Esophagus muscularis mucosa (tissue), 4 donors: Measurements from ENCODE around the gene CTNS. TPM values are rescaled to one million over a fixed set of nuclear protein-coding genes. Genes with fewer than 3 reads are reported as not detected.

Experiments
- DNase-seq: peaks from one replicate; pipeline ENCODE4 v3.0.0-alpha.2; 2017; ENCODE audit errors: extremely low spot score
- H3K27ac ChIP-seq, 4 donors: fragments of 200-600 bp; sonication (generic); replicated peaks in 1 of 4; 1 replicate in 3 of 4; 2 replicates in 1 of 4; pipeline ENCODE4 v1.5.1; 2016 to 2019; ENCODE audit warnings: mild to moderate bottlenecking in 1 of 4
- H3K27me3 ChIP-seq, 4 donors: fragments of 200-600 bp; sonication (generic); one replicate each; pipeline versions ENCODE4 v1.5.1 to v1.6.0; 2016 to 2019
- H3K36me3 ChIP-seq, 4 donors: fragments of 200-600 bp; sonication (generic); one replicate each; pipeline ENCODE4 v1.5.1; 2016 to 2019
- H3K4me1 ChIP-seq, 4 donors: fragments of 200-600 bp; sonication (generic); one replicate each; pipeline ENCODE4 v1.5.1; 2016 to 2019
- H3K4me3 ChIP-seq, 4 donors: fragments of 200-600 bp; sonication (generic); 1 replicate in 2 of 4; 2 replicates in 2 of 4; pipeline ENCODE4 v1.5.1; 2016 to 2019; ENCODE audit warnings: mild to moderate bottlenecking in 4 of 4, moderate library complexity in 1 of 4
- H3K9me3 ChIP-seq, 4 donors: fragments of 200-600 bp; sonication (generic); 1 replicate in 3 of 4; 2 replicates in 1 of 4; pipeline ENCODE4 v1.5.1; 2016 to 2019
- EP300 ChIP-seq: sonication (generic); formaldehyde crosslinking; IDR thresholded peaks from one replicate; pipeline ENCODE4 v1.6.1; 2017; ENCODE audit warnings: antibody characterized with exemption
- POLR2A ChIP-seq: fragments of 450-650 bp; IDR thresholded peaks from one replicate; pipeline ENCODE4 v1.6.1; 2017; ENCODE audit warnings: antibody characterized with exemption, moderate library complexity, mild to moderate bottlenecking, low read depth
- POLR2AphosphoS5 ChIP-seq, 2 donors: sonication (generic); formaldehyde crosslinking; IDR thresholded peaks; one replicate each; pipeline ENCODE4 v1.6.1; 2017; ENCODE audit warnings: antibody characterized with exemption in 2 of 2
- WGBS: methylation state at CpG from one replicate; pipeline ENCODE4 v1.1.5; 2018; 5-methylcytosine and 5-hydroxymethylcytosine counted together
- intact Hi-C: fragments of 100-400 bp; cut with DNase I; formaldehyde crosslinking; loops from one replicate; pipeline ENCODE4 v1.15.1; 2023
- total RNA-seq, 4 donors: library from RNA; depleted of rRNA; stranded (reverse); fragments of >200 nt; gene quantifications; one replicate each; pipeline versions ENCODE4 v1.1.0 to v1.2.1, GENCODE V29; 2016
- TF ChIP-seq, protein P1 (sequence below), 3 experiments: fragments of 200-600 bp in 2 of 3; fragments of 450-650 bp in 1 of 3; sonication (generic) in 2 of 3; IDR thresholded peaks; one replicate each; pipeline ENCODE4 v1.5.1; 2017 to 2019; ENCODE audit warnings: antibody characterized with exemption in 3 of 3, mild to moderate bottlenecking in 2 of 3, moderate library complexity in 1 of 3

Gene CTNS
- total RNA-seq, 4 donors from 2014 or later, result 10.4 to 20.3 (median 15.5) TPM

DNA sequence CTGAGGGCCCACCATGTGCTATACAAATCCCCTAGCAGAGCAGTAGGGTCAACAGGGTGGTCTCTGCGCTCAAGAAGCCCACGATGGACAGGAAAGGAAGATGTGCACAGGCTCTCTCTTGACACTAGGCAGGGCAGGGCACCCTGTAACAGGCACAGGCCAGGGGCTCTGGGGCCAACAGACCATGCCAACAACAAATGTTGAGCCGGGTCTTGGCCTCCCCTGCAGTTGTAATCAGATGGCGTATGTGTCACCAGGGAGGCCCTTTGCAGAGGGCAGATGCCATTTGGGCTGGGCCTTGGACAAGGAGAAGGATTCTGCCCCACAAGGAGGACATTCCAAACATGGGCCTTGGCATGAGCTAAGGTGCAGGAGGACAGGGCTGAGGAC lies 32.7 kb upstream of the CTNS start:
- intact Hi-C loops, result no loop called here
- Histone ChIP-seq H3K4me1 (no peaks in the 10 kb centered on the region), H3K9me3 (no peaks in the 10 kb centered on the region), H3K36me3 (peaks cover 12 to 49% (median 35%) of the 10 kb centered on the region in 4 donors), H3K4me3 (no peak overlapping the region), H3K27ac (no peak overlapping the region), H3K27me3 (no peaks in the 10 kb centered on the region)
- TF ChIP-seq POLR2A (no peak), EP300 (no peak), POLR2AphosphoS5 (IDR thresholded peaks at IDR 0.05) (no peak)
- TF ChIP-seq, protein P1, sequence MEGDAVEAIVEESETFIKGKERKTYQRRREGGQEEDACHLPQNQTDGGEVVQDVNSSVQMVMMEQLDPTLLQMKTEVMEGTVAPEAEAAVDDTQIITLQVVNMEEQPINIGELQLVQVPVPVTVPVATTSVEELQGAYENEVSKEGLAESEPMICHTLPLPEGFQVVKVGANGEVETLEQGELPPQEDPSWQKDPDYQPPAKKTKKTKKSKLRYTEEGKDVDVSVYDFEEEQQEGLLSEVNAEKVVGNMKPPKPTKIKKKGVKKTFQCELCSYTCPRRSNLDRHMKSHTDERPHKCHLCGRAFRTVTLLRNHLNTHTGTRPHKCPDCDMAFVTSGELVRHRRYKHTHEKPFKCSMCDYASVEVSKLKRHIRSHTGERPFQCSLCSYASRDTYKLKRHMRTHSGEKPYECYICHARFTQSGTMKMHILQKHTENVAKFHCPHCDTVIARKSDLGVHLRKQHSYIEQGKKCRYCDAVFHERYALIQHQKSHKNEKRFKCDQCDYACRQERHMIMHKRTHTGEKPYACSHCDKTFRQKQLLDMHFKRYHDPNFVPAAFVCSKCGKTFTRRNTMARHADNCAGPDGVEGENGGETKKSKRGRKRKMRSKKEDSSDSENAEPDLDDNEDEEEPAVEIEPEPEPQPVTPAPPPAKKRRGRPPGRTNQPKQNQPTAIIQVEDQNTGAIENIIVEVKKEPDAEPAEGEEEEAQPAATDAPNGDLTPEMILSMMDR (IDR thresholded peaks at IDR 0.05), result no peak
- no peak for DNase-seq
- WGBS, result 100% methylated on average over 4 of the region's 4 CpGs

DNA sequence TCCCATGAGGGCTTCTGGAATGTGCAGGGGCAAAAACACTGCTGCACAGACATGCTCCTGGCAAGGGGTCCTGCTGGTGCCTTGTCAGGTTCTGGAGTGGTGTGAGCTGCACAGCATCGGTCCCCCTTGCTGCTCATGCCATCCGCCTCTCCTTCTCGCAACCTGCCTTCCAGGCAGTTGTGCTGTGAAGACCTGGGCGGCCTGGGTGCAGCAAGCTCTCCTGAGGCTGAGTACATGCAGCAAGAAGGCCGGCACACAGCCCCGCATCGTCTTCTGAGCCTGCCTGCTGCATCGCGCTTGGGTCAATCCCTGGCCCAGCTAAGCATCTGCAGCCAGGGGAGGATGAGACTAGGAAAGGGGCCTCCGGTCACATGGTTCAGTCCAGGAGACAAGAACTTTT lies 26.9 kb upstream of the CTNS start:
- H3K36me3 ChIP-seq, result peaks cover 37 to 98% (median 81%) of the 10 kb centered on the region in 4 donors
- WGBS, result 94% methylated on average over 10 of the region's 10 CpGs

DNA sequence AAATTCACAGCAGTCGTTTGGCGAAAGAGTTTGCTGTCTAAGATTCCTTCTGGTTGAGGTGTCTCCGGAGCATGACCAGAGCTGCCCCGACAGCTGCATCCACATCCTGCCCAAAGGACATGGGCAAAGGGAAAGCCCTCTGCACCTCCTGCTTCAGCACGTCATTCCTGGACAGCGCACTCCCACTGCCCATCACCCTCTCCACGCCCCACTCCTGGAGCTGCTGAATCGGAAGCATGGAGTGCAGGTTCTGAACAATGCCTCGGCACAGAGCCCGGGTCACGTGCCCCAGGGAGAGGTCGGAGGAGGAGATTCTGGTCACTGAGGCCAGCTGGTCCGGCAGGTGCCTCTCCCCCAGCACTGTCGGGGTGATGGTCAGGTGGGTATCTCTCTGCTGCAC lies 26.0 kb upstream of the CTNS start:
- TF ChIP-seq EP300 (no peak), POLR2A (no peak), POLR2AphosphoS5 (IDR thresholded peaks at IDR 0.05) (no peak)
- TF ChIP-seq, protein P1 (IDR thresholded peaks at IDR 0.05), result no peak
- no peaks in the 10 kb centered on the region for H3K9me3 ChIP-seq
- no peaks in the 10 kb centered on the region for H3K4me1 ChIP-seq
- H3K27ac ChIP-seq, result no peak overlapping the region
- no peak overlapping the region for H3K4me3 ChIP-seq
- H3K36me3 ChIP-seq, result peaks cover 44 to 98% (median 89%) of the 10 kb centered on the region in 4 donors
- 93% methylated on average over 14 of the region's 14 CpGs for WGBS
- DNase-seq, result no peak
- intact Hi-C loops, result no loop called here
- no peaks in the 10 kb centered on the region for H3K27me3 ChIP-seq

More for the DNA sequence above, 26.9 kb upstream of the CTNS start:
- H3K27me3 ChIP-seq, result no peaks in the 10 kb centered on the region
- DNase-seq, result no peak
- intact Hi-C loops, result no loop called here
- no peak overlapping the region for H3K27ac ChIP-seq
- H3K4me3 ChIP-seq, result no peak overlapping the region
- TF ChIP-seq, protein P1 (IDR thresholded peaks at IDR 0.05), result no peak
- TF ChIP-seq POLR2AphosphoS5 (IDR thresholded peaks at IDR 0.05), result no peak
- TF ChIP-seq POLR2A, result no peak
- no peak for TF ChIP-seq EP300
- H3K9me3 ChIP-seq, result no peaks in the 10 kb centered on the region
- no peaks in the 10 kb centered on the region for H3K4me1 ChIP-seq

DNA sequence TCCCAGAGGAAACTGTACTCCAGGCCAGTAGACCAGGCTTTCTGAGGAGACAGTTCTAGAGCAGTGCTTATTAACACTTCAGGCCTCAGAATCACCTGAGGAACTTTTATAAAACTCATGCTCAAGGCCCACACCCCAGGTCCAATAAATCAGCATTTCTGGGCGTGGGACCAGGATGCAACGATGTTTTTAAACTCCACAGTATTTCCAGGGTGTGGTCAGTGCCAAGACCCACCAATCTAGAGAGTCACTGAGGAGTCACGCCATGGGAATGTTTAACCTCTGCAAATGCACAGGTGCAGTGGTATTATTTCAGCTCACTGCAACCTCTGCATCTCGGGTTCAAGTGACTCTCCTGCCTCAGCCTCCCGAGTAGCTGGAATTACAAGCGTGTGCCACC lies 23.4 kb upstream of the CTNS start:
- no peak for DNase-seq
- Histone ChIP-seq H3K27me3 (no peaks in the 10 kb centered on the region), H3K4me3 (no peak overlapping the region), H3K9me3 (no peaks in the 10 kb centered on the region), H3K36me3 (peaks cover 53 to 99% (median 89%) of the 10 kb centered on the region in 4 donors), H3K27ac (no peak overlapping the region), H3K4me1 (no peaks in the 10 kb centered on the region)
- intact Hi-C loops, result no loop called here
- WGBS, result 94% methylated on average over 6 of the region's 6 CpGs
- TF ChIP-seq POLR2AphosphoS5 (IDR thresholded peaks at IDR 0.05), result no peak
- TF ChIP-seq EP300, result no peak
- TF ChIP-seq, protein P1 (IDR thresholded peaks at IDR 0.05), result no peak
- no peak for TF ChIP-seq POLR2A

DNA sequence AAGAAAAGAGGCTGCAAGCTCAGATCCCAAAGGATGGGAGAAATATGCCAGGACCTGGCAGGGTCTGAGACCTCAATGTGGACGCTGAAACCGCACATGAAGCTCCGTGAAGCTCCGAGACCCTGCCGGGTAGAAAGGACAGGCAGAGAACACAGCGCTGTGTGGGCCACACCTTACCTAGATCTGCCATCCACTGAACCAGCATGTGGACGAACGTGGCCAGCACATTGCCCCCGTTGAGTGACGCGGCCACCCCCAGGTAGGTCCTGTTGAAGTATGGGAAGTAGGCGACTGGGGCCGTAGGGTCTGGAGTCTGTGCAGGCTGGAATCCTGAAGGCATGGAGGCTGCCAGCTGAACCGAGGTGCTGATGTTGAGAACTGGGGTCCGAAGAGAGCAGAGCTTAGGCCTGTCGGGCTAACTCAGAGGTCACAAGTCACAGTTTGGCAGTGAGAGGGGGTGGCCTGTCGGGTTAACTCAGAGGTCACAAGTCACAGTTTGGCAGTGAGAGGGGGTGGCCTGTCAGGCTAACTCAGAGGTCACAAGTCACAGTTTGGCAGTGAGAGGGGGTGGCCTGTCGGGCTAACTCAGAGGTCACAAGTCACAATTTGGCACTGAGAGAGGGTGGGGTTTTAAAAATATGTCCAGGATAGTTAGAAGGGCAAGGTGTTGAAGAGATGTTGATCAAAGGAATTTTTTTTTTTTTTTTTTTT lies 21.2 kb upstream of the CTNS start:
- H3K27me3 ChIP-seq, result no peaks in the 10 kb centered on the region
- H3K4me1 ChIP-seq, result no peaks in the 10 kb centered on the region
- no peak for DNase-seq
- H3K4me3 ChIP-seq, result no peak overlapping the region
- no peak overlapping the region for H3K27ac ChIP-seq
- TF ChIP-seq POLR2A (no peak), POLR2AphosphoS5 (IDR thresholded peaks at IDR 0.05) (no peak), EP300 (no peak)
- TF ChIP-seq, protein P1 (IDR thresholded peaks at IDR 0.05), result no peak
- intact Hi-C loops, result no loop called here
- peaks cover 45 to 99% (median 89%) of the 10 kb centered on the region in 4 donors for H3K36me3 ChIP-seq
- 97% methylated on average over 18 of the region's 18 CpGs for WGBS
- no peaks in the 10 kb centered on the region for H3K9me3 ChIP-seq
